Gastrocnemius medialis (tissue), 4 donors: Measurements from ENCODE around the gene ADD1. TPM values are rescaled to one million over a fixed set of nuclear protein-coding genes. Genes with fewer than 3 reads are reported as not detected.
A peak's percentile ranks its signal among the peaks of the same experiment; 100 is the strongest.

Source experiments
- ATAC-seq, 2 donors: fragments of 150-250 bp; one replicate each; pipeline ENCODE4 v1.9.1; 2016
- DNase-seq, 2 donors: peaks; one replicate each; pipeline ENCODE4 v3.0.0-alpha.2; 2019
- H3K27ac ChIP-seq, 4 donors: fragments of 200-600 bp; sonication (generic); 1 replicate in 1 of 4; 2 replicates in 3 of 4; pipeline ENCODE4 v1.5.1; 2016 to 2018; ENCODE audit warnings: mild to moderate bottlenecking in 2 of 4, moderate library complexity in 1 of 4
- H3K27me3 ChIP-seq, 3 donors: fragments of 200-600 bp; sonication (generic) in 2 of 3; 1 replicate in 1 of 3; 2 replicates in 2 of 3; pipeline versions ENCODE4 v1.5.1 to v1.6.0; 2016 to 2019; ENCODE audit warnings: mild to moderate bottlenecking in 1 of 3, moderate library complexity in 1 of 3
- H3K36me3 ChIP-seq, 2 donors: fragments of 200-600 bp; sonication (generic) in 1 of 2; one replicate each; pipeline ENCODE4 v1.5.1; 2017 to 2018
- H3K4me1 ChIP-seq, 2 donors: fragments of 200-600 bp; sonication (generic) in 1 of 2; one replicate each; pipeline ENCODE4 v1.5.1; 2016 to 2017; ENCODE audit warnings: mild to moderate bottlenecking in 2 of 2
- H3K4me3 ChIP-seq, 4 donors: fragments of 200-600 bp; sonication (generic) in 3 of 4; 1 replicate in 1 of 4; 2 replicates in 3 of 4; pipeline ENCODE4 v1.5.1; 2016 to 2019; ENCODE audit warnings: mild to moderate bottlenecking in 2 of 4
- H3K9me3 ChIP-seq, 3 donors: fragments of 200-600 bp; sonication (generic) in 2 of 3; 1 replicate in 1 of 3; 2 replicates in 2 of 3; pipeline ENCODE4 v1.5.1; 2016 to 2019
- POLR2A ChIP-seq, 2 donors: fragments of 450-650 bp; IDR thresholded peaks; one replicate each; pipeline ENCODE4 v1.6.1; 2017; ENCODE audit warnings: antibody characterized with exemption in 2 of 2, mild to moderate bottlenecking in 2 of 2, moderate library complexity in 2 of 2
- in situ Hi-C, 4 donors: fragments of 200-750 bp; cut with MboI; loops; one replicate each; pipeline versions ENCODE4 v1.15.0 to v1.8.0; 2017; ENCODE audit warnings: low sequenced_read_pairs in 4 of 4
- intact Hi-C: fragments of 100-400 bp; cut with DNase I; formaldehyde crosslinking; loops from one replicate; pipeline ENCODE4 v1.15.1; 2023; ENCODE audit warnings: low total_unique reads
- total RNA-seq, 4 donors: library from RNA; depleted of rRNA; stranded (reverse); fragments of >200 nt; gene quantifications; one replicate each; pipeline versions ENCODE4 v1.1.0 to v1.2.3, GENCODE V29; 2016
- TF ChIP-seq, protein P1 (sequence below), 5 experiments: fragments of 450-650 bp in 3 of 5; fragments of 200-600 bp in 2 of 5; sonication (generic) in 2 of 5; IDR thresholded peaks in 4 of 5; conservative IDR thresholded peaks in 1 of 5; 1 replicate in 4 of 5; 2 replicates in 1 of 5; pipeline ENCODE4 v1.5.1; 2016 to 2019; ENCODE audit warnings: antibody characterized with exemption in 5 of 5, mild to moderate bottlenecking in 3 of 5, moderate library complexity in 3 of 5

ADD1 gene
- total RNA-seq, 4 donors from 2014 or later: 144 to 255 (median 178) TPM

- no peak overlapping the region for H3K27ac ChIP-seq
- intact Hi-C loops (no loop called here), in situ Hi-C loops (no loop called here)
- ATAC-seq (no peak), DNase-seq (peak in 1 of 2 donors; percentile 9)
- TF ChIP-seq, protein P1, sequence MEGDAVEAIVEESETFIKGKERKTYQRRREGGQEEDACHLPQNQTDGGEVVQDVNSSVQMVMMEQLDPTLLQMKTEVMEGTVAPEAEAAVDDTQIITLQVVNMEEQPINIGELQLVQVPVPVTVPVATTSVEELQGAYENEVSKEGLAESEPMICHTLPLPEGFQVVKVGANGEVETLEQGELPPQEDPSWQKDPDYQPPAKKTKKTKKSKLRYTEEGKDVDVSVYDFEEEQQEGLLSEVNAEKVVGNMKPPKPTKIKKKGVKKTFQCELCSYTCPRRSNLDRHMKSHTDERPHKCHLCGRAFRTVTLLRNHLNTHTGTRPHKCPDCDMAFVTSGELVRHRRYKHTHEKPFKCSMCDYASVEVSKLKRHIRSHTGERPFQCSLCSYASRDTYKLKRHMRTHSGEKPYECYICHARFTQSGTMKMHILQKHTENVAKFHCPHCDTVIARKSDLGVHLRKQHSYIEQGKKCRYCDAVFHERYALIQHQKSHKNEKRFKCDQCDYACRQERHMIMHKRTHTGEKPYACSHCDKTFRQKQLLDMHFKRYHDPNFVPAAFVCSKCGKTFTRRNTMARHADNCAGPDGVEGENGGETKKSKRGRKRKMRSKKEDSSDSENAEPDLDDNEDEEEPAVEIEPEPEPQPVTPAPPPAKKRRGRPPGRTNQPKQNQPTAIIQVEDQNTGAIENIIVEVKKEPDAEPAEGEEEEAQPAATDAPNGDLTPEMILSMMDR (IDR thresholded peaks at IDR 0.05 in 4 of 5, conservative IDR thresholded peaks at IDR 0.05 in 1 of 5): no peak
- TF ChIP-seq POLR2A (IDR thresholded peaks at IDR 0.05): no peak
- no peaks in the 10 kb centered on the region for H3K9me3 ChIP-seq
- peaks cover 0 to 19% of the 10 kb centered on the region in 2 donors for H3K36me3 ChIP-seq
- no peak overlapping the region for H3K4me3 ChIP-seq
- H3K27me3 ChIP-seq: no peaks in the 10 kb centered on the region
- H3K4me1 ChIP-seq: peaks cover 0 to 6% of the 10 kb centered on the region in 2 donors
Measured at GRCh38 chr4:2835978-2836377, 7.7 kb upstream of the ADD1 start.

- in situ Hi-C loops: no loop called here
- DNase-seq: peak in 1 of 2 donors; percentile 7
Measured at GRCh38 chr4:2836391-2836859, 7.2 kb upstream of the ADD1 start.

GRCh38 chr4:2837110-2837903 is 6.3 kb upstream of the ADD1 start:
- intact Hi-C loops: no loop called here
- H3K27me3 ChIP-seq: no peaks in the 10 kb centered on the region
- peaks cover 0 to 6% of the 10 kb centered on the region in 2 donors for H3K4me1 ChIP-seq
- no peaks in the 10 kb centered on the region for H3K9me3 ChIP-seq
- DNase-seq (peak in 1 of 2 donors; percentile 14), ATAC-seq (no peak)
- in situ Hi-C loops: no loop called here
- H3K4me3 ChIP-seq: no peak overlapping the region
- TF ChIP-seq POLR2A (IDR thresholded peaks at IDR 0.05): no peak
- TF ChIP-seq, protein P1 (IDR thresholded peaks at IDR 0.05 in 4 of 5, conservative IDR thresholded peaks at IDR 0.05 in 1 of 5): no peak
- peaks cover 0 to 8% of the 10 kb centered on the region in 2 donors for H3K36me3 ChIP-seq
- peak overlapping the region in 3 of 4 donors; percentile 13 to 57 (median 16) for H3K27ac ChIP-seq

More at GRCh38 chr4:2836391-2836859, 7.2 kb upstream of the ADD1 start:
- peaks cover 0 to 6% of the 10 kb centered on the region in 2 donors for H3K4me1 ChIP-seq
- H3K4me3 ChIP-seq: no peak overlapping the region
- intact Hi-C loops: no loop called here
- peak overlapping the region in 1 of 4 donors; percentile 6 for H3K27ac ChIP-seq
- H3K9me3 ChIP-seq: no peaks in the 10 kb centered on the region
- no peak for TF ChIP-seq POLR2A (IDR thresholded peaks at IDR 0.05)
- TF ChIP-seq, protein P1 (IDR thresholded peaks at IDR 0.05 in 4 of 5, conservative IDR thresholded peaks at IDR 0.05 in 1 of 5): no peak
- ATAC-seq: no peak
- no peaks in the 10 kb centered on the region for H3K27me3 ChIP-seq
- peaks cover 0 to 17% of the 10 kb centered on the region in 2 donors for H3K36me3 ChIP-seq

- Histone ChIP-seq H3K4me3 (no peak overlapping the region), H3K9me3 (no peaks in the 10 kb centered on the region), H3K36me3 (peaks cover 0 to 5% of the 10 kb centered on the region in 2 donors), H3K4me1 (peaks cover 7 to 12% of the 10 kb centered on the region in 2 donors), H3K27me3 (no peaks in the 10 kb centered on the region), H3K27ac (peak overlapping the region in 3 of 4 donors; percentile 13 to 57 (median 16))
- intact Hi-C loops (no loop called here), in situ Hi-C loops (no loop called here)
- TF ChIP-seq, protein P1 (IDR thresholded peaks at IDR 0.05 in 4 of 5, conservative IDR thresholded peaks at IDR 0.05 in 1 of 5): no peak
- TF ChIP-seq POLR2A (IDR thresholded peaks at IDR 0.05): no peak
- peak in 1 of 2 donors; percentile 34 for ATAC-seq
- DNase-seq: peak in 1 of 2 donors; percentile 45
Measured at GRCh38 chr4:2837904-2838496, 5.6 kb upstream of the ADD1 start.
